GM18519 (cell line): ENCODE measurements around the gene GABPA.
"Not testable (repeated sequence)": the region's sequence is repeated elsewhere in the genome, so short reads cannot be mapped to it uniquely, and the experiment has no call there.

Source experiments
- ATAC-seq: cut with Tn5 transposase; IDR thresholded peaks from one replicate; pipeline ENCODE4 v1.9.1; 2021; ENCODE audit warnings: mild to moderate bottlenecking, moderate library complexity; ENCODE audit not compliant: unreplicated experiment, low FRiP score

Gene GABPA

GRCh38 chr21:25735646-25736597 is 1.1 kb downstream of the GABPA start:
- peak; percentile 21 for ATAC-seq

GRCh38 chr21:25737421-25737820 is 2.6 kb downstream of the GABPA start:
- ATAC-seq: no peak

GRCh38 chr21:25742900-25743299 is 8.1 kb downstream of the GABPA start:
- no peak for ATAC-seq

- ATAC-seq: no peak
These were observed 10.1 kb downstream of the GABPA start for GRCh38 chr21:25744854-25745253.

- ATAC-seq: no peak
These were observed 15.3 kb downstream of the GABPA start for GRCh38 chr21:25750085-25750484.

- ATAC-seq: no peak
These were observed 17.6 kb downstream of the GABPA start for GRCh38 chr21:25752416-25752815.

- ATAC-seq: no peak
These were observed 21.6 kb downstream of the GABPA start for GRCh38 chr21:25756190-25756932.

- ATAC-seq: no peak
These were observed 22.8 kb downstream of the GABPA start for GRCh38 chr21:25757531-25757930.

- no peak for ATAC-seq
These were observed 24.8 kb downstream of the GABPA start for GRCh38 chr21:25759573-25759972.

- ATAC-seq: no peak
These were observed 25.3 kb downstream of the GABPA start for GRCh38 chr21:25760061-25760460.

GRCh38 chr21:25760677-25761076 is 25.9 kb downstream of the GABPA start:
- ATAC-seq: no peak

GRCh38 chr21:25764065-25764464 is 29.3 kb downstream of the GABPA start:
- no peak for ATAC-seq

GRCh38 chr21:25767921-25768320 is 33.1 kb downstream of the GABPA start:
- no peak for ATAC-seq

- ATAC-seq: no peak
These were observed 37.9 kb downstream of the GABPA start for GRCh38 chr21:25772686-25773085.

- no peak for ATAC-seq
These were observed 41.7 kb downstream of the GABPA start for GRCh38 chr21:25776440-25776839.

GRCh38 chr21:25778126-25778875 is 43.5 kb downstream of the GABPA start:
- ATAC-seq: not testable (repeated sequence)

GRCh38 chr21:25788677-25789076 is 53.9 kb downstream of the GABPA start:
- ATAC-seq: no peak

- ATAC-seq: peak; percentile 70
These were observed 55.5 kb downstream of the GABPA start for GRCh38 chr21:25790122-25790877.

GRCh38 chr21:25790878-25791204 is 56.1 kb downstream of the GABPA start:
- ATAC-seq: no peak

GRCh38 chr21:25791319-25791718 is 56.5 kb downstream of the GABPA start:
- no peak for ATAC-seq
